Aorta (tissue), 5 donors: ENCODE data around the gene CHI3L1. TPM values are rescaled to one million over a fixed set of nuclear protein-coding genes. Genes with fewer than 3 reads are reported as not detected.

Experiments
- ATAC-seq: fragments of 200-7000 bp; cut with Tn5 transposase; one replicate; pipeline ENCODE4 v1.9.1; 2022; ENCODE audit warnings: moderate library complexity; ENCODE audit not compliant: low FRiP score
- DNase-seq, 2 donors: peaks; one replicate each; pipeline ENCODE4 v3.0.0-alpha.2; 2020
- H3K27ac ChIP-seq, 2 donors: one replicate each; pipeline ENCODE4 v1.5.1; 2013; ENCODE audit warnings: low read length in 2 of 2, mild to moderate bottlenecking in 2 of 2, moderate library complexity in 2 of 2, control low read depth in 1 of 2, inconsistent platforms in 1 of 2, low read depth in 1 of 2
- H3K27me3 ChIP-seq, 2 donors: one replicate each; pipeline ENCODE4 v1.6.1; 2013; ENCODE audit warnings: control low read depth in 1 of 2, low read length in 1 of 2, mild to moderate bottlenecking in 1 of 2, moderate library complexity in 1 of 2; ENCODE audit not compliant: insufficient read depth in 2 of 2, control insufficient read depth in 1 of 2
- H3K36me3 ChIP-seq, 2 donors: one replicate each; pipeline ENCODE4 v1.6.1; 2013; ENCODE audit warnings: control low read depth in 1 of 2, low read length in 1 of 2, mild to moderate bottlenecking in 1 of 2; ENCODE audit not compliant: insufficient read depth in 2 of 2, control insufficient read depth in 1 of 2
- H3K4me1 ChIP-seq, 2 donors: one replicate each; pipeline ENCODE4 v1.6.1; 2013; ENCODE audit warnings: low read length in 2 of 2, control low read depth in 1 of 2, mild to moderate bottlenecking in 1 of 2, moderate library complexity in 1 of 2; ENCODE audit not compliant: insufficient read depth in 2 of 2, control insufficient read depth in 1 of 2
- H3K4me3 ChIP-seq, 2 donors: one replicate each; pipeline ENCODE4 v1.5.1; 2013; ENCODE audit warnings: low read length in 2 of 2, control low read depth in 1 of 2, mild to moderate bottlenecking in 1 of 2
- H3K9me3 ChIP-seq: one replicate; pipeline ENCODE4 v1.6.1; 2013; ENCODE audit warnings: mild to moderate bottlenecking, low read length; ENCODE audit not compliant: control insufficient read depth
- WGBS, 2 donors: extraction: QIAGEN DNeasy Blood & Tissue Kit; methylation state at CpG; one replicate each; pipeline ENCODE4 v1.1.7; 2013; 5-methylcytosine and 5-hydroxymethylcytosine counted together
- intact Hi-C, 2 donors: fragments of 100-400 bp; cut with DNase I; formaldehyde crosslinking; loops; one replicate each; pipeline versions ENCODE4 v1.14.2 to v1.15.0; 2022
- polyA plus RNA-seq, 2 donors: library from polyadenylated mRNA; stranded (reverse); fragments of 200-250 nt; gene quantifications; one replicate each; pipeline ENCODE4 v1.2.3, GENCODE V29; 2013
- total RNA-seq, 2 donors: library from RNA; stranded (reverse); fragmentation: NEBNext Ultra II Directional; extraction: Animal tissue kit (Norgen Biotek cat#: 25700); gene quantifications; one replicate each; pipeline ENCODE4 v1.2.1, GENCODE V29; 2021
- donor health status: healthy with polysubstance abuse.
- donor health status: Bipolar disorder and iron deficiency.
- donor health status: DM: no; HTN: no; CAD: no.
- donor health status: DM: no; HTN: no; CAD: no.
- donor health status: DM: yes; HTN: yes; CAD: no.

The CHI3L1 gene
- total and polyA plus RNA-seq, 4 donors, result 0.87 to 34.2 (median 11.6) TPM

GRCh38 chr1:203175827-203176241, 10.7 kb downstream of the CHI3L1 start:
- Histone ChIP-seq H3K9me3 (no peaks in the 10 kb centered on the region), H3K27ac (no peak overlapping the region), H3K4me1 (no peaks in the 10 kb centered on the region), H3K27me3 (no peaks in the 10 kb centered on the region), H3K36me3 (no peaks in the 10 kb centered on the region), H3K4me3 (no peak overlapping the region)
- DNase-seq (peak; percentile 72 to 74), ATAC-seq (peak; percentile 23)
- intact Hi-C loops, result no loop called here
- 82 to 84% methylated on average over 9 of the region's 9 CpGs for WGBS, 2 donors

DNA sequence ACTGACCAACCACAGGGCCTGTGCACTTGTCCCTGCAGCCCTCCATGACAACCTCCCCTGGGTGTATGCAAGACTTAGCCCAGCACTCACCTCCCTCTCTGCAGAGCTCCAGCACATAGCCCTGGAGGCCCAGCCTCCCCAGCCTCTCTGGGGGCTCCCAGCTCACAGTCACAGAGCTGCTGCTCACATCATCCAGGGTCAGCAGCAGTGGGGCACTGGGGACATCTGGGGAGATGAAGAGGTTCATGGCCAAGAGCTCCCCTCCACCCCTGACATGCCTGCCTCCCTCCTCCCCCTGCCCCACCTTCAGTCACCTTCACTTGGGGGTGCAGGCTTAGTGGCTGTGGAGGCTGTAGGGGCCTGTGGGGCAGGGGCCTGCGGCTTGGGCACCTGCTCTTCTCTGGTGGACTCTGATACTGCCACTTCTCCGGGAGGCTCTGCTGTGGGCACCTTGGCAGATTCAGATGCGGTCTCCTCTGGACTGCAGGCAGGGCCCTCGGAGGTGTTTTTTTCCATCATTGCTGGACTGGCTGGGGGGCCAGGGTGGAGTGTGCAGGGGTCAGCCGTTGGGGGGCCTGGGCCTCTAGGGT, 11.2 kb downstream of the CHI3L1 start, which contains the start of gene MYBPH:
Gene MYBPH, minus strand, starts transcription at position 590 of the 590 bp plus-strand sequence. Its CDS starts 71 bp downstream, at position 519.
- Histone ChIP-seq H3K9me3 (no peaks in the 10 kb centered on the region), H3K4me1 (no peaks in the 10 kb centered on the region), H3K36me3 (no peaks in the 10 kb centered on the region), H3K27ac (no peak within 1 kb of the TSS), H3K27me3 (no peaks in the 10 kb centered on the region), H3K4me3 (no peak within 1 kb of the TSS)
- intact Hi-C loops, result no loop called here
- DNase-seq (peak in 1 of 2 donors; percentile 52), ATAC-seq (no peak)
- WGBS, 2 donors, result 79 to 81% methylated on average over 5 of the region's 5 CpGs

DNA sequence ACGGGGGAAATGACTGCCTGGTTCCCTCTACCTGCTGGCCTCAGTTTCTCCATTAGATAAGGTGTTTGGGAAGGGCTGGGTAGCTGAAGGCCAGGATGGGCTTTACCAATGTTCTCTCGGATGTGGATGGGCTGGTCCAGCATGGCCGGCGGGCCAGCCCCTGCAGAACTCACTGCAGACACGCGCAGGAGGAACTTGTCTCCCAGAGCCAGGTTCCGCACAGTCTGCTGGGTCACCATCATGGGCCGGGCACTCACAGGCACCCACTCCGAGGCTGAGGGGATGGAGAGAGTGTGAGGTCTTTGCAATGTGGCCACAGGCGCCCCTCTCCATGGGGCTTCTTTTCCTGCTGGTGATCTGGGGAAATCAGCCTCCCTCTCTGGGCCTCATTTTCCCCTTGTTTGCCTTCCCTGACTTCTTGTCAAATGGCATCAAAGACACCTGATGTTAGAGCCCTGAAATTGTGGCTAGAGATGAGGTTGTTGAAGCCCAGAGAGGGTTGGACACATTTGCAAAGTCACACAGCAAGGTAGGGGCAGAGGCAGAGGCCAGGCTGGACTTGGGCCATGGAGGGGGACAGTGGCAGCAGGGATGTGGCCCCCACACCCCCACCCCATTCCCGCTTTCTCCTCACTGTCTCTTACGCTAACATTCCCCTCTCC, 12.0 kb downstream of the CHI3L1 start:
- 94 to 95% methylated on average over 12 of the region's 12 CpGs for WGBS, 2 donors
- H3K27ac ChIP-seq, result no peak overlapping the region
- no peaks in the 10 kb centered on the region for H3K4me1 ChIP-seq
- no peaks in the 10 kb centered on the region for H3K36me3 ChIP-seq
- H3K27me3 ChIP-seq, result no peaks in the 10 kb centered on the region
- ATAC-seq, result no peak
- intact Hi-C loops, result loop anchor here (5.0 kb wide), 2 partner anchors 132 to 137 kb away; no protein-coding TSS in a partner anchor
- no peaks in the 10 kb centered on the region for H3K9me3 ChIP-seq
- DNase-seq, result peak in 1 of 2 donors; percentile 59
- no peak overlapping the region for H3K4me3 ChIP-seq

DNA sequence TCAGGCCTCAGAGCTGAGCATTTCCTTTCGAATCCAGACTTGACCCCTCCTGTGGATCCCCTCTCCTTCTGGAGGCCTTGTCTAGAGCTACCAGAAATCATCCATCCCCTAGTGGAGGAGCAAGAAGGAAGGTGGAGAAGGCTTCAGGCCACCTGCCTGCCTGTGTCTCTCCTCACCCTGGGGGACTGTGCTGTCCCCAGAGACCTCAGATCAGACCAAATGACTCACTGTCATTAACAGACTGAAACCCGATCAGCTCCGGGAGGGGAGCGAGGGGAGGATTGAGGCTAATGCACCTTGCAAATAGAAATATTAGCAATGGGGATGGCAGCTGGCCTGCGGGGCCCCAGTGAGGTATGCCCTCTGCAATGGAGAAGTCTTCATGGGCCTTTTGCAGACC, 12.9 kb downstream of the CHI3L1 start:
- Histone ChIP-seq H3K9me3 (no peaks in the 10 kb centered on the region), H3K4me3 (no peak overlapping the region), H3K27ac (no peak overlapping the region), H3K4me1 (no peaks in the 10 kb centered on the region), H3K36me3 (no peaks in the 10 kb centered on the region), H3K27me3 (no peaks in the 10 kb centered on the region)
- DNase-seq (peak in 1 of 2 donors; percentile 46), ATAC-seq (no peak)
- intact Hi-C loops, result loop anchor here (5.0 kb wide), 2 partner anchors 131 to 136 kb away; no protein-coding TSS in a partner anchor
- 85 to 87% methylated on average over 5 of the region's 5 CpGs for WGBS, 2 donors

DNA sequence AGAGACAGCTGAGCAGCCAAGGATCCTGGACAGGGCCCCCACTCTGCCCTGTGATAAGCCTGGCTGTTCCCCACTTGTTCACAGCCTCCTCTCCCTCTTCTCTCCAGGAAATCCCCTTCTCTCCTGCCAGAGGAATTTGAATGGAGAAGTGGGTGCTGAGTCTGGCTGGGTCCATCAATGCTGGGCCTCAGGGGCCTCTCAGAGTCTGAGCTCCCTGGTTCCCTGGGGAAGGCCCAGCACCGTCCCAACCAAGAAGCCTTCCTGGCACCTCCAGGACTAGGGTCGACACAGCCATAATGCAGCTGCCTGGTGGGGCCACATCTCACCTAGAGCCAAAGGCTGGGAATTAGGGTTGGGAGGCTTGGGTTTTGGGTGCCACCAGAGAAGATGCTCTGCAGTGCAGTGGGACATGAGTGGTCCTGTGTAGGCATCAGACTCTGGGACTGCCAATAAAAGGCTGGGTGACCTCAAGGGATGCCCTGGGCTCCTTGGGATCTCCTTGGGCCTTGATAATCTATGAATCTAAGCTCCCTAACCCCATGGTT, 13.4 kb downstream of the CHI3L1 start:
- Histone ChIP-seq H3K4me1 (no peaks in the 10 kb centered on the region), H3K4me3 (no peak overlapping the region), H3K27me3 (no peaks in the 10 kb centered on the region), H3K27ac (no peak overlapping the region), H3K9me3 (no peaks in the 10 kb centered on the region), H3K36me3 (no peaks in the 10 kb centered on the region)
- ATAC-seq, result no peak
- intact Hi-C loops, result loop anchor here (5.0 kb wide), 2 partner anchors 131 to 136 kb away; no protein-coding TSS in a partner anchor
- 82 to 84% methylated on average over 2 of the region's 2 CpGs for WGBS, 2 donors
- DNase-seq, result peak in 1 of 2 donors; percentile 40

- Histone ChIP-seq H3K4me3 (no peak overlapping the region), H3K27ac (no peak overlapping the region), H3K9me3 (no peaks in the 10 kb centered on the region), H3K36me3 (no peaks in the 10 kb centered on the region), H3K4me1 (no peaks in the 10 kb centered on the region), H3K27me3 (no peaks in the 10 kb centered on the region)
- intact Hi-C loops, result loop anchor here (5.0 kb wide), 2 partner anchors 130 to 135 kb away; no protein-coding TSS in a partner anchor
- WGBS, 2 donors, result 54 to 62% methylated on average over 7 to 8 of the region's 8 CpGs
- ATAC-seq (no peak), DNase-seq (peak; percentile 66 to 82)
Observed at GRCh38 chr1:203172184-203173010, 14.1 kb downstream of the CHI3L1 start.

DNA sequence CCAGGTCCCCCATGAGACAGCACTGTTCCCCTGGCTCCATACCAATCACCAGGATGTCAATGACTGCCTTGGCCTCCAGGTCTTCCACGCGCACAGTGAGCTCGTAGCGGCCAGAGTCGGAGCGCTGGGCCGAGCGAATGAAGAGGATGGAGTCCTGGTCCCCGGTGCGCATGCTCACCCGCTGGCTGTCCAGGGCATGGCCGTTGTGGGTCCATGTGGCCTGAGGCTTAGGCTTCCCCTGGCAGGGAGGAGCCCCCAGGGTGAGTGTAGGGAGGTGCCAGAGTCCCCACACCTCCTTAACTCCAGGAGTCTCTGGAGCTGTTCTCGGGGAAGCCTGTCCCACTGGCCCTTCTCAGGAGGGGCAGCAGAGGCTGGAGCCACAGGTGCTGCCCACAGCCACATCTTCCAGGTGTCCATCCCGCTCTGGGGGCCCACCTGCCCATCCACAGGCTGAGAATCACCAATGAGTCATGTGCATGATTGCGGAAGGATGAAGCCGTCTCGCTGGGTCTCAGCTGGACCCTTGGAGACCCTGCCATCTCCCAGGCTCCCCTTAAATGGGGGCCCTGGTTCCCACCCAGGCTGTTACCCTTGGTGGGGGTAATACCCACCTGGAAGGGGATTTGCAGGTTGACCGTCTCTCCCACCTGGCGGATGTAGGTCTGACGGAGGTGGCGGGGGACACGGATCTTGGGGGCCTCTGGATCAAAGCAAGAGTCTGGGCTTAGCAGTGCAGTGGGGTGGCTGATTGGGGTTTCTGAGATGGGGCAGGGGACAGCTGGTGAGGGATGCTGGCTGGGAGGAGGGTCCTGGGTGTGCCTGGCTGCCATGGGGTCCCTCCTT, 14.9 kb downstream of the CHI3L1 start:
- H3K27ac ChIP-seq, result no peak overlapping the region
- DNase-seq (peak in 1 of 2 donors; percentile 71), ATAC-seq (no peak)
- no peaks in the 10 kb centered on the region for H3K4me1 ChIP-seq
- WGBS, 2 donors, result 94% methylated on average over 22 of the region's 22 CpGs
- H3K27me3 ChIP-seq, result no peaks in the 10 kb centered on the region
- intact Hi-C loops, result loop anchor here (5.0 kb wide), 2 partner anchors 129 to 134 kb away; no protein-coding TSS in a partner anchor
- H3K4me3 ChIP-seq, result no peak overlapping the region
- H3K9me3 ChIP-seq, result no peaks in the 10 kb centered on the region
- no peaks in the 10 kb centered on the region for H3K36me3 ChIP-seq
